Stomach (tissue), 9 donors: Measurements from ENCODE around the gene HIGD1C. TPM values are rescaled to one million over a fixed set of nuclear protein-coding genes. Genes with fewer than 3 reads are reported as not detected.
"Not testable (repeated sequence)": the region's sequence is repeated elsewhere in the genome, so short reads cannot be mapped to it uniquely, and the experiment has no call there.

Experiments
- DNase-seq, 2 donors: peaks; one replicate each; pipeline versions ENCODE4 v3.0.0 to v3.0.0-alpha.2; 2013 to 2019
- H3K27ac ChIP-seq, 5 donors: fragments of 200-600 bp in 4 of 5; sonication (generic) in 4 of 5; one replicate each; pipeline ENCODE4 v1.5.1; 2013 to 2019; ENCODE audit warnings: mild to moderate bottlenecking in 1 of 5, moderate library complexity in 1 of 5
- H3K27me3 ChIP-seq, 3 donors: fragments of 200-600 bp; sonication (generic); one replicate each; pipeline ENCODE4 v1.5.1; 2017 to 2019; ENCODE audit warnings: mixed run types in 1 of 3
- H3K36me3 ChIP-seq, 4 donors: fragments of 200-600 bp; sonication (generic); 1 replicate in 3 of 4; 2 replicates in 1 of 4; pipeline ENCODE4 v1.5.1; 2016 to 2019
- H3K4me1 ChIP-seq, 4 donors: fragments of 200-600 bp; sonication (generic); one replicate each; pipeline ENCODE4 v1.5.1; 2016 to 2019
- H3K4me3 ChIP-seq, 4 donors: fragments of 200-600 bp; sonication (generic) in 3 of 4; one replicate each; pipeline ENCODE4 v1.5.1; 2016 to 2019; ENCODE audit warnings: mild to moderate bottlenecking in 1 of 4
- H3K9me3 ChIP-seq, 4 donors: fragments of 200-600 bp; sonication (generic); one replicate each; pipeline ENCODE4 v1.5.1; 2016 to 2019
- CTCF ChIP-seq, 7 experiments: fragments of 450-650 bp in 4 of 7; fragments of 200-600 bp in 3 of 7; sonication (generic) in 3 of 7; IDR thresholded peaks; one replicate each; pipeline ENCODE4 v1.5.1; 2016 to 2019; ENCODE audit warnings: antibody characterized with exemption in 7 of 7, control low read depth in 2 of 7, mild to moderate bottlenecking in 1 of 7
- EP300 ChIP-seq: sonication (generic); formaldehyde crosslinking; IDR thresholded peaks from one replicate; pipeline ENCODE4 v1.6.1; 2017; ENCODE audit warnings: antibody characterized with exemption
- POLR2A ChIP-seq, 4 donors: fragments of 450-650 bp; IDR thresholded peaks; one replicate each; pipeline ENCODE4 v1.6.1; 2016; ENCODE audit warnings: antibody characterized with exemption in 4 of 4, control low read depth in 2 of 4, mild to moderate bottlenecking in 1 of 4, moderate library complexity in 1 of 4
- POLR2AphosphoS5 ChIP-seq, 3 donors: sonication (generic); formaldehyde crosslinking; IDR thresholded peaks; one replicate each; pipeline ENCODE4 v1.6.1; 2016; ENCODE audit warnings: antibody characterized with exemption in 3 of 3
- WGBS, 5 donors: extraction: QIAGEN DNeasy Blood & Tissue Kit in 3 of 5; methylation state at CpG; one replicate each; pipeline versions ENCODE4 v1.1.5 to v1.1.7; 2013 to 2018; 5-methylcytosine and 5-hydroxymethylcytosine counted together
- intact Hi-C: fragments of 100-400 bp; cut with DNase I; formaldehyde crosslinking; loops from one replicate; pipeline ENCODE4 v1.15.1; 2023; ENCODE audit warnings: low total_unique reads
- polyA plus RNA-seq, 3 donors: library from polyadenylated mRNA; stranded (reverse); fragments of 200-250 nt; gene quantifications; one replicate each; pipeline ENCODE4 v1.2.3, GENCODE V29; 2013
- total RNA-seq, 5 donors: library from RNA; depleted of rRNA; stranded (reverse); fragments of >200 nt; gene quantifications; one replicate each; pipeline versions ENCODE4 v1.1.0 to v1.2.3, GENCODE V29; 2014 to 2016
- donor health status: healthy with polysubstance abuse.
- donor health status: Bipolar disorder and iron deficiency.
- donor health status: healthy.

HIGD1C gene
- total and polyA plus RNA-seq, 8 donors: not detected

- 64 to 79% (median 75%) methylated on average over 3 of the region's 3 CpGs for WGBS, 5 donors
- Histone ChIP-seq H3K27ac (peak overlapping the region in 2 of 5 donors; percentile 36 to 92), H3K9me3 (no peaks in the 10 kb centered on the region), H3K4me3 (peak overlapping the region in 2 of 4 donors; percentile 85 to 87), H3K4me1 (peaks cover 41 to 83% (median 66%) of the 10 kb centered on the region in 4 donors), H3K36me3 (peaks cover 12 to 45% (median 38%) of the 10 kb centered on the region in 4 donors), H3K27me3 (no peaks in the 10 kb centered on the region)
- no peak for DNase-seq
- TF ChIP-seq POLR2AphosphoS5 (IDR thresholded peaks at IDR 0.05): no peak
- TF ChIP-seq CTCF (IDR thresholded peaks at IDR 0.05): no peak
- TF ChIP-seq POLR2A (IDR thresholded peaks at IDR 0.05): no peak
- no peak for TF ChIP-seq EP300
- intact Hi-C loops: no loop called here
Measured at GRCh38 chr12:50929831-50930230, 22.5 kb upstream of the HIGD1C start.

- 81 to 87% (median 84%) methylated on average over 12 of the region's 12 CpGs for WGBS, 5 donors
- Histone ChIP-seq H3K27ac (peak overlapping the region in 4 of 5 donors; percentile 14 to 58 (median 32)), H3K36me3 (peaks cover 12 to 45% (median 38%) of the 10 kb centered on the region in 4 donors), H3K4me3 (peak overlapping the region in 1 of 4 donors; percentile 85), H3K4me1 (peaks cover 48 to 89% (median 73%) of the 10 kb centered on the region in 4 donors)
- DNase-seq, intact Hi-C loops, H3K27me3 ChIP-seq, H3K9me3 ChIP-seq: not testable (repeated sequence)
Measured at GRCh38 chr12:50930477-50930876, 21.9 kb upstream of the HIGD1C start.

- intact Hi-C loops: no loop called here
- DNase-seq: no peak
- WGBS, 5 donors: 35 to 55% (median 51%) methylated on average over 2 of the region's 2 CpGs
- Histone ChIP-seq H3K36me3 (peaks cover 12 to 54% (median 41%) of the 10 kb centered on the region in 4 donors), H3K4me1 (peaks cover 64 to 95% (median 81%) of the 10 kb centered on the region in 4 donors), H3K27ac (peak overlapping the region in 4 of 5 donors; percentile 3 to 88 (median 76)), H3K4me3 (no peak overlapping the region), H3K27me3 (no peaks in the 10 kb centered on the region), H3K9me3 (peaks cover 0 to 7% (median 3%) of the 10 kb centered on the region in 4 donors)
- TF ChIP-seq CTCF (IDR thresholded peaks at IDR 0.05) (no peak), EP300 (no peak), POLR2A (IDR thresholded peaks at IDR 0.05) (no peak), POLR2AphosphoS5 (IDR thresholded peaks at IDR 0.05) (no peak)
Measured at GRCh38 chr12:50932787-50933280, 19.5 kb upstream of the HIGD1C start.

GRCh38 chr12:50933459-50934124 is 18.8 kb upstream of the HIGD1C start:
- WGBS, 5 donors: 78 to 97% (median 88%) methylated on average over 2 of the region's 2 CpGs
- intact Hi-C loops: no loop called here
- TF ChIP-seq EP300 (no peak), POLR2A (IDR thresholded peaks at IDR 0.05) (no peak), CTCF (IDR thresholded peaks at IDR 0.05) (no peak), POLR2AphosphoS5 (IDR thresholded peaks at IDR 0.05) (no peak)
- no peak for DNase-seq
- no peaks in the 10 kb centered on the region for H3K27me3 ChIP-seq
- peaks cover 62 to 88% (median 74%) of the 10 kb centered on the region in 4 donors for H3K4me1 ChIP-seq
- H3K36me3 ChIP-seq: peaks cover 12 to 57% (median 42%) of the 10 kb centered on the region in 4 donors
- H3K27ac ChIP-seq: peak overlapping the region; percentile 3 to 88 (median 69)
- H3K9me3 ChIP-seq: peaks cover 0 to 11% (median 5%) of the 10 kb centered on the region in 4 donors
- no peak overlapping the region for H3K4me3 ChIP-seq
